OCI-LY7 (cell line): ENCODE measurements around the gene FGFRL1. TPM values are rescaled to one million over a fixed set of nuclear protein-coding genes. Genes with fewer than 3 reads are reported as not detected.

Experiments used
- BruUV-seq: library from RNA; stranded (reverse); fragments of 400-500 nt; replicated peaks from 2 replicates; lab custom pipeline; 2021; lab: Mats Ljungman, UMichigan
- CTCF ChIA-PET: fragments of 300-600 bp; sonication (Branson Sonifier 250); formaldehyde crosslinking; loops from one replicate; lab custom pipeline; 2022; ENCODE audit warnings: antibody characterized with exemption; ENCODE audit not compliant: unreplicated experiment; lab: Charles Lee
- POLR2A ChIA-PET: fragments of 300-600 bp; sonication (Branson Sonifier 250); formaldehyde crosslinking; loops from one replicate; lab custom pipeline; 2022; ENCODE audit warnings: antibody characterized with exemption; lab: Charles Lee
- DNase-seq: peaks from one replicate; pipeline ENCODE4 v3.0.0-alpha.2; 2015; ENCODE audit warnings: low spot score
- H2AFZ ChIP-seq: fragments of 200-600 bp; sonication (generic), shearing (Covaris generic); 2 replicates; pipeline ENCODE4 v1.6.1; 2014; ENCODE audit warnings: mild to moderate bottlenecking, antibody characterized with exemption, low read length, moderate library complexity
- H3K27ac ChIP-seq: fragments of 200-600 bp; sonication (generic); 2 replicates; pipeline ENCODE4 v1.5.1; 2014; ENCODE audit warnings: mixed run types, low read depth, mild to moderate bottlenecking, moderate library complexity, low read length, inconsistent platforms; ENCODE audit not compliant: poor library complexity, severe bottlenecking
- H3K36me3 ChIP-seq: fragments of 200-600 bp; sonication (generic); 2 replicates; pipeline ENCODE4 v1.6.1; 2014; ENCODE audit warnings: mild to moderate bottlenecking, antibody characterized with exemption, low read length, moderate library complexity, mixed read lengths; ENCODE audit not compliant: insufficient read depth
- H3K4me1 ChIP-seq: fragments of 200-600 bp; sonication (generic); 2 replicates; pipeline ENCODE4 v1.5.1; 2014; ENCODE audit warnings: mild to moderate bottlenecking, low read length; ENCODE audit not compliant: insufficient read depth, poor library complexity, severe bottlenecking
- H3K4me2 ChIP-seq: fragments of 200-600 bp; sonication (generic); 2 replicates; pipeline ENCODE4 v1.6.1; 2014; ENCODE audit warnings: mild to moderate bottlenecking, low read length
- H3K4me3 ChIP-seq: fragments of 200-600 bp; sonication (generic); 2 replicates; pipeline ENCODE4 v1.5.1; 2014; ENCODE audit warnings: mild to moderate bottlenecking, low read depth, low read length; ENCODE audit not compliant: poor library complexity, severe bottlenecking
- H3K79me2 ChIP-seq: fragments of 200-600 bp; sonication (generic); 2 replicates; pipeline ENCODE4 v1.6.1; 2016; ENCODE audit warnings: low read depth, mild to moderate bottlenecking, low read length, moderate library complexity, mixed read lengths; ENCODE audit not compliant: insufficient read depth
- H3K9me2 ChIP-seq: fragments of 200-600 bp; sonication (generic); 2 replicates; pipeline ENCODE4 v1.6.1; 2016; ENCODE audit warnings: mild to moderate bottlenecking, low read length, mixed read lengths; ENCODE audit not compliant: insufficient read depth
- H3K9me3 ChIP-seq: fragments of 200-600 bp; sonication (generic); 2 replicates; pipeline ENCODE4 v1.6.1; 2014; ENCODE audit warnings: mild to moderate bottlenecking, mixed run types, low read length, mixed read lengths
- H4K20me1 ChIP-seq: fragments of 200-600 bp; sonication (generic); 2 replicates; pipeline ENCODE4 v1.6.1; 2014; ENCODE audit warnings: mild to moderate bottlenecking, antibody characterized with exemption, low read length, moderate library complexity, mixed read lengths; ENCODE audit not compliant: insufficient read depth
- EZH2phosphoT487 ChIP-seq: fragments of 200-600 bp; sonication (generic); IDR thresholded peaks from 2 replicates; pipeline ENCODE4 v1.6.1; 2018; ENCODE audit warnings: low read depth, borderline replicate concordance, mild to moderate bottlenecking, mixed run types, antibody characterized with exemption, low read length, moderate library complexity, mixed read lengths
- intact Hi-C: fragments of 100-400 bp; cut with micrococcal nuclease; formaldehyde crosslinking; loops from one replicate; pipeline ENCODE4 v1.10.0; 2022; ENCODE audit not compliant: unreplicated experiment
- total RNA-seq, 2 experiments: library from RNA; depleted of rRNA in 1 of 2; stranded (reverse); fragments of >200 nt in 1 of 2; shearing (Covaris generic) in 1 of 2; gene quantifications; 2 replicates each; pipeline ENCODE4 v1.2.3, GENCODE V29; 2014 to 2022
- TF ChIP-seq, protein P1 (sequence below): fragments of 200-600 bp; sonication (generic); conservative IDR thresholded peaks from 2 replicates; pipeline ENCODE4 v1.5.1; 2014; ENCODE audit warnings: mild to moderate bottlenecking, antibody characterized with exemption, low read length, moderate library complexity, mixed read lengths

The FGFRL1 gene
- total RNA-seq, 2 experiments from 2014 or later: 1.4 to 2.7 TPM

DNA sequence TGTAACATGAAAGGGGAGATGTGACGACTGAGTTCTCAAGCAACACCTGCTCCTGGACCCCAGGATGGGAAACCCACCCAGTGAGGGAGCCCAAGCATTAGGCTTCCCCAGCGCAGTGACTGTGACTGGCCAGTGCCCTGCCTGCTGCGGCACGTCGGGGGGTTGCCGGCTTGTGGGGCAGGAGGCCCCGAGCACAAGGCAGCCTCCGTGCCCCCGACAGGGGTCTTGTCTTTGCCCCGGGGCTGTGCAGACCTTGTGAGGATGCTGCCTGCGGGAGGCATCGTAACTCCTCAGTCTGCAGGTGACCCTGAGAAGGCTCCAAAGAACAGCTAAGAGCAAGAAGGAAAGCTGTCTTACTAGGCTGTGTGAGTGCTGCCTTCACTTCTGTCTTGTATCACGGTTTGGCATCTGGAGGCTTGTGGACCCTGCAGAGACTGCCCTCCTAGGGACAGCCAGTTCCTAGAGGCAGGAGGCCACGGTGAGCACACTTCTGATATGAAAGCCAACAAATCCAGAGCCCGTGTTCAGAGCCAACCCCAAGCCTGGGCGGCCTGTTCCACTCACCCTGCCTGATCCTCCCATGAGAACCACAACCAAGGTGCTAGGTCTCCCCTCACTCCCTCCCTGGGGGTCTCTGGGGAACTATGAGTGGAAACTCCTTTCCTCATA is 47.7 kb downstream of the FGFRL1 start:
- TF ChIP-seq, protein P1, sequence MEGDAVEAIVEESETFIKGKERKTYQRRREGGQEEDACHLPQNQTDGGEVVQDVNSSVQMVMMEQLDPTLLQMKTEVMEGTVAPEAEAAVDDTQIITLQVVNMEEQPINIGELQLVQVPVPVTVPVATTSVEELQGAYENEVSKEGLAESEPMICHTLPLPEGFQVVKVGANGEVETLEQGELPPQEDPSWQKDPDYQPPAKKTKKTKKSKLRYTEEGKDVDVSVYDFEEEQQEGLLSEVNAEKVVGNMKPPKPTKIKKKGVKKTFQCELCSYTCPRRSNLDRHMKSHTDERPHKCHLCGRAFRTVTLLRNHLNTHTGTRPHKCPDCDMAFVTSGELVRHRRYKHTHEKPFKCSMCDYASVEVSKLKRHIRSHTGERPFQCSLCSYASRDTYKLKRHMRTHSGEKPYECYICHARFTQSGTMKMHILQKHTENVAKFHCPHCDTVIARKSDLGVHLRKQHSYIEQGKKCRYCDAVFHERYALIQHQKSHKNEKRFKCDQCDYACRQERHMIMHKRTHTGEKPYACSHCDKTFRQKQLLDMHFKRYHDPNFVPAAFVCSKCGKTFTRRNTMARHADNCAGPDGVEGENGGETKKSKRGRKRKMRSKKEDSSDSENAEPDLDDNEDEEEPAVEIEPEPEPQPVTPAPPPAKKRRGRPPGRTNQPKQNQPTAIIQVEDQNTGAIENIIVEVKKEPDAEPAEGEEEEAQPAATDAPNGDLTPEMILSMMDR: no peak
- TF ChIP-seq EZH2phosphoT487: no peak
- no peaks in the 10 kb centered on the region for H4K20me1 ChIP-seq
- H3K4me2 ChIP-seq: no peak overlapping the region
- no peak overlapping the region for H3K27ac ChIP-seq
- CTCF ChIA-PET: no interaction called here
- no peaks in the 10 kb centered on the region for H3K79me2 ChIP-seq
- H3K9me3 ChIP-seq: no peaks in the 10 kb centered on the region
- intact Hi-C loops: no loop called here
- no peak overlapping the region for H2AFZ ChIP-seq
- POLR2A ChIA-PET: interaction anchor here (0.6 to 0.7 kb wide), 2 partner anchors 8 to 800 kb away, joined by 4 to 5 read pairs; no protein-coding TSS in a partner anchor
- BruUV-seq: no TSS peak
- no peak overlapping the region for H3K4me3 ChIP-seq
- no peak for DNase-seq
- H3K36me3 ChIP-seq: no peaks in the 10 kb centered on the region
- H3K4me1 ChIP-seq: peaks cover 15% of the 10 kb centered on the region
- no peaks in the 10 kb centered on the region for H3K9me2 ChIP-seq

DNA sequence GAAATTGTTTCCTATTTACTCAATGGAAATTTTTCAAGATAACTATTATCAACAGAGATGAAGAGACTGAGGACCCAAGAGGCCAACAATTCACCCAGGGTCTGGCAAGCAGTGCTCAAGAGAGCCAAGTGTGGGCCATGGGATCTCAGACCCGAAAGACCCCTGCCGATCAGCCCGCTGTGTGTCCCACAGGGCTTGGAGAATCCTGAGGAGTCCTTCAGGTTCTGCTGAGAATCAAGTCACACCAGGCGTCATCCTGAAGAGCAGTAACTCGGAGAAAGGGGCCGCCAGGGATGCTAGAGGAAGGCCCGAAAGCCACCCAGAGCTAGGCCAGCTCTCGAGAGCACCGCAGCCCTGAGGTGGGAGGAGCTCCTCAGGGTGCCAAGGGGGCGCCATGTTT is 48.7 kb downstream of the FGFRL1 start:
- TF ChIP-seq, protein P1: no peak
- TF ChIP-seq EZH2phosphoT487: no peak
- Histone ChIP-seq H3K4me2 (no peak overlapping the region), H3K79me2 (no peaks in the 10 kb centered on the region), H4K20me1 (no peaks in the 10 kb centered on the region), H3K4me1 (peaks cover 15% of the 10 kb centered on the region), H3K9me2 (no peaks in the 10 kb centered on the region), H3K36me3 (no peaks in the 10 kb centered on the region), H2AFZ (no peak overlapping the region), H3K9me3 (no peaks in the 10 kb centered on the region), H3K27ac (no peak overlapping the region), H3K4me3 (no peak overlapping the region)
- ChIA-PET CTCF (no interaction called here), POLR2A (interaction anchor here (0.7 kb wide), 1 partner anchor 799 kb away, joined by 5 read pairs; no protein-coding TSS in a partner anchor)
- BruUV-seq: no TSS peak
- DNase-seq: no peak
- intact Hi-C loops: no loop called here

DNA sequence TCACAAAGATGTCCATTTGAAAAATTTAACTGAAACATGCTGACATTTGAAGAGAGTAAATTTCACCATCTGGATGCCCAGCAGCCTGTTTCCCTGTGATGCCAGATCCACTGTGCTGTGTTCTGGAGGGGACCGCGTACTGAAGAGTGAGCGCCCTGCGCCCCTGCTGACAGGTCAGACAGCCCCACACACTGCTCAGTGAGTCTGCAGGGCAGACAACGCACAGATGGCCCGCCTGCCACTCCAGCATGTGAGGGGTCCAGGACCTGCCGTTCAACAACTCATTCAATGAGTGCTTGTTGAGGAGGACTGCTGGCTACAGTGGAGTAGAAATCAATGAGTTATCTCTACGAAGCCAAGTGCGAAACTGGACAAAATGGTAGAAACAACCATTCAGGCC is 49.2 kb downstream of the FGFRL1 start:
- no peak overlapping the region for H3K27ac ChIP-seq
- H3K36me3 ChIP-seq: no peaks in the 10 kb centered on the region
- H3K4me1 ChIP-seq: peaks cover 11% of the 10 kb centered on the region
- H3K79me2 ChIP-seq: no peaks in the 10 kb centered on the region
- no peak for TF ChIP-seq EZH2phosphoT487
- TF ChIP-seq, protein P1: no peak
- POLR2A ChIA-PET: no interaction called here
- no peak overlapping the region for H3K4me2 ChIP-seq
- CTCF ChIA-PET: no interaction called here
- H3K9me2 ChIP-seq: no peaks in the 10 kb centered on the region
- H4K20me1 ChIP-seq: no peaks in the 10 kb centered on the region
- H2AFZ ChIP-seq: no peak overlapping the region
- intact Hi-C loops: no loop called here
- H3K9me3 ChIP-seq: no peaks in the 10 kb centered on the region
- no TSS peak for BruUV-seq
- no peak for DNase-seq
- H3K4me3 ChIP-seq: no peak overlapping the region
